Stimulated activated CD4-positive, alpha-beta T cell treated with anti-CD3 and anti-CD28 coated beads, Interleukin-4, amount 100 ng/mL, for 24 hours (primary cell): ENCODE measurements around the gene LEPROT.
"Not testable (repeated sequence)": the region's sequence is repeated elsewhere in the genome, so short reads cannot be mapped to it uniquely, and the experiment has no call there.

Experiments
- DNase-seq: peaks from one replicate; pipeline ENCODE4 v3.0.0-alpha.2; 2020

Gene LEPROT, protein sequence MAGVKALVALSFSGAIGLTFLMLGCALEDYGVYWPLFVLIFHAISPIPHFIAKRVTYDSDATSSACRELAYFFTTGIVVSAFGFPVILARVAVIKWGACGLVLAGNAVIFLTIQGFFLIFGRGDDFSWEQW

DNA sequence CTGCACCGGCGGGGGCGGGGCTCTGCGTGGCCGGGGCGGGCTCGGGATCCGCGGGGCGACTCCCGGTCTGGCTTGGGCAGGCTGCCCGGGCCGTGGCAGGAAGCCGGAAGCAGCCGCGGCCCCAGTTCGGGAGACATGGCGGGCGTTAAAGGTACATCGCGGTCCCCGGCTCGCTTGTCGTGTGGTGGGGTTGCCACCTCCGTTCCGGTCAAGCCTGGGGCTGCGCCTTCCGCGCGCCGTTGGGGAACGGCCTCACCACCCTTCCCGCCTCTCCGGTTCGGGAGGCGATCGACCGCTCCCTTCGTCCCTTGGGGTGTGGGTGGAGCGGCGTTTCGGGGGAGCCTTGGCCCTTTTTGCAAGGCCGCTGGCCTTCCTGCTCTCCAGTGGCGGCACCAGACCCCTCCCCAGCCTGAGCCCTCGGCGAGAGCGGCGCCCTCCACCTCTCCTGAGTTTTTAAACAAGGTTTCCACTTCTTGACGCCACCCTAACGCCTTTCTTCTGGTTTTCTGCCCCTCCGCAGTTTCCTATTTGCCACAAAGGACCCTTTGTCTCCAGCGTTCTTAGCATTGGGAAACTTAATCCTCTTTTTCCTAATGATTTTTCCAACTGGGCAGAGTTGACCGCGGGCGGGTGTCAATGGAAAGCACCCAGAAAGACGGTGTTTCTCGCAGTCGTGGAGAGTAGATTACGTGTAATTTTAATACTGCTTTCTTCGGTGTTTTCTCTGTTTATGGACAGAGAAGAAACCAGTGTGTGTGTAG is at the start of gene LEPROT, which contains the start of gene LEPR:
Gene LEPROT (plus strand): TSS at position 79 of the 761 bp plus-strand sequence. CDS start 57 bp downstream, at position 136.
Gene LEPR (plus strand): TSS at position 79 of the 761 bp plus-strand sequence. CDS start 144,898 bp downstream, outside the sequence.
- DNase-seq = no peak

DNA sequence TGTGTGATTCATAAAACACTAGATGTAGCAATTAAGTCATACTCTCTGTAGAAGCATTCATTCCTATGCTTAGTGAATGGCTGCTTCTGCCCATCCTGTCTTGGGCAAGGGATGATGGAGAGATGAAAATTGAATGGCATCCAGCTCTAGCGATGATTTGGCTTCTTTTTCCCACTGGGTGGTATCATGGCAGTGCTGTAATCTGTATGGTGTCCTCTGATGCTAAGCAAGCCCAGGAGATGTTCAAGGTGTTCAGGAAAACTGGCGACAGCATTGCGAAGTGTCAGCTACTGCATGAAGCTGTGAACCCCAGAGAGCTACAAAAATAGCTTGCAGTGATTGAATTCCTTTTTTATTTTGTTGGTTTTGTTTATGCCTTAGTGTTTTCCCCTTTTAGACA is 48.9 kb upstream of the LEPROT start:
- no peak for DNase-seq

DNA sequence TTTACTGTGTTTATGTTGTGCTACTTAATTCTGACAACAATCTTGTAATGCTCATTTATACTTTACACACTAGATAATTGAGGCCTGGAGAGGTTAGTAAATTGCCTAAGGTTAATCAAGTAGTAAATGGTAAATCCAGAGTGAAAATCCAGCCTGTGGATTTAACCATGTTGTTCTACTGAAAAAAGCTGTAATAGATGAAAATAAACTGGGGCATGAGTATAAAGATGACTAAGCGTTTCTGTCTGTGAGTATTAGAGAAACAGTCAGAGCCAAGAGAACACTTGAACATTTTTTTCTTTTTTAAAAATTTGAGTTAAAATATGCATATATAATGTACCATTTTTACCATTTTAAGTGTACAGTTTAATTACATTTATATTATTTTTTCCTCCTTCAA is 47.9 kb upstream of the LEPROT start:
- DNase-seq = no peak

DNA sequence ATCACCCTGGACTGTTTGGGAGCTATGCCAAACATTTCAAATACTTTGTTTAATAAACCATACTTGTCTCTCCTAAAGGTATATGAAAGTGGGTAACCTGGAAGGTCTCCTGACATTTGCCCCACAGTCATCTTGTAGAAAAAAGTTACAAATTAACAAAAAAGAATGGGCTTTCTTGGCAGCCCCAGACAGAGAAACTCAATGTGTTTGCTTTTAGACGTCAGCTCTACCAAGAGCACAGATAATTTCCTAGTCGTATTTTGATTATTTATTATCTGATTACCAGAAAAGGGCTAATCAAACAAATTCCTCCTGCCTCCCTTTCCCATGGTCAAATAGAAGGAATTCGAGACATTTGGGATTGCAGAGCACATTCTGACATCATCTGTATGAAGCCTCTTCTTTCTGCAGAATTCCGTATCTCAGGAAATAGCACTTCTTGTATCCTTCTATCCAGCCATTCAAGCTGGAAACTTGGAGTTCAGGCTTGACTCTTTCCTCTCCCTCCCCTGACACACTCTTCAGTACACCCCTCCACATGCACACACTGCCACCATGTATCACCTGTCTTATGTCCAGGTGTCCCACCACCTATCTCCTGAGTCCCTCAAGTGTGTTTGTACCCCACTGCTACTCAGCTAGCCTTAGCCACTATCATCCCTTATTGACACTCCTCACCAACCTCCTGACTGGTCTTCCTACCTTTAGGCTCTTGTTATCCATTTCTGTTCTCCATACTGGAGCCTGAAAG is 42.8 kb upstream of the LEPROT start:
- no peak for DNase-seq

DNA sequence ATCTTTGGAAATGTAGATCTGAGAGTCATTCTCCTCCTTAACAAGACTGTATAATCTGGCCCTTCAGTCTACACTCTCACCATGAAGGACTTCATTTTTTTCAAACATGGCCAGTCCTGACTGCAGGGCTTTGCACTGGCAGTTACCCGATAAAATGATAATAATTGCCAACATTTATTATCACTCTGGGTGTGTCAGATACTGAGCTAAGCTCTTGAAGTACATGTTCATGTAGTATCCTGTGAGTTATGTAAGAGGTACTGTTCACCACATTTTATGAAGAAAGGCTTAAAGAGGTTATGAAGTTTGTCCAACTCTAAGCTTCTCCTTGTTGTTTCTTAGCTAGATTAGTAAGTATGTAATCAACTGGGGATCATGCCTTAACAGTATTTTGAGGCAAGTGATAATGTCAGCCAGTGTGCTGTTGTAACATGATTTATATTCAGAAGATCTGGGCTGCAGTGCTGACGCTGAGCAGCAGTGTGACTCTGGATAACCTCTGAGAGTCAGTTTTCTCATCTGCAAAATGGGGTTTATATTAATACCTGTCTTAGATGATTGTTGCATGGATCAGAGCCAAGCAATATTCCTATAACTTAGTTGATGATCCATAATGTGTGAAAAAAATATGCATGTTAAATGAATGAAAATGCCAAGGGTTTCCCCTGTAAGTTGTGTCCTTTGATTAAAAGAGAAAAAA is 42.1 kb upstream of the LEPROT start:
- DNase-seq = no peak

DNA sequence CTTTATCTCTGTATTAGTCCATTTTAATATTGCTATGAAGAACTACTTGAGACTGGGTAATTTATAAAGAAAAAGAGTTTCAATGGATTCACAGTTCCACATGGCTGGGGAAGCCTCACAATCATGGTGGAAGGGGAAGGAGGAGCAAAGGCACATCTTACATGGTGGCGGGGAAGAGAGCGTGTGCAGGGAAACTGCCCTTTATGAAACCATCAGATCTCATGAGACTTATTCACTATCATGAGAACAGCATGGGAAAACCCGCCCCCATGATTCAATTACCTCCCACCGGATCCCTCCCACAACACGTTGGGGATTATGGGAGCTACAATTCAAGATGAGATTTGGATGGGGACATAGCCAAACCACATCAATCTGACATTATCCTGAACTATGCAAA is 36.0 kb upstream of the LEPROT start:
- not testable (repeated sequence) for DNase-seq

DNA sequence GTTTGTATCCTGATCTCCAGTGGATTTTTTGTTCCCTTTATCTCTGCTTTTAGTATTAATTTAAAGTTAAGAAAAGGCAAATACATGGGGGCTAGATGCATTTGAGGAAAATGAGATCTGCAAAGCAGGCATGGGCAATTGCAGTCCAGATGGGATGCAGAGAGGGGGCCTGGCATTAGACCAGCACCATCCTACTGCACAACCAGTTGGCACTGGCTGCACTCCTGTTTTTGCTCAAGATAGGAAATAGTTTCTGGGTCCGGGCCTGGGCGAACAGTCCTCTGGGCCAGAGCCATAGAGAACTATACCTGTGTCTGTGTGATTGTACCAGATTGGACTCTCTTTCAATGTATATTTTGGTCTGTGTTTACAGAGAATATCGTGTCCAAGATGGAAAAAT is 34.0 kb upstream of the LEPROT start:
- DNase-seq = no peak

DNA sequence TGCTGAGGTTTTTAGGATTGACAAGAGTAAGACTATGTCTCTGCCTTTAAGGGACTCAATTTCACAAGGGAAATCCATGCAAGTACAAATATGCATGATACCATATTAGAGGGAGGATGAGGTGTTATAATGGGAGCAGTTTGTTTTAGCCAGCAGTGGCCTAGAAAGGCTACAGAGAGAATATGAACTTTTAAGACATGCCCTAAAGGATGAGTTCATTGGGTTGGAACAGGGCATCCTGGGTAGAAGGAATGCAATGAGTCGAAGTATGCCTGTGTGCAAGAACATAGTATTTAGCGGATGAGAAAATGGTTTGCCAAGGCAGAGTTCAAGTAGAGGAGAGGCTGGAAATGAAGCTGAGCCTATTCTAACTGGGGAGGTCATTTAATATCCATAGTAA is 32.6 kb upstream of the LEPROT start:
- DNase-seq = no peak

DNA sequence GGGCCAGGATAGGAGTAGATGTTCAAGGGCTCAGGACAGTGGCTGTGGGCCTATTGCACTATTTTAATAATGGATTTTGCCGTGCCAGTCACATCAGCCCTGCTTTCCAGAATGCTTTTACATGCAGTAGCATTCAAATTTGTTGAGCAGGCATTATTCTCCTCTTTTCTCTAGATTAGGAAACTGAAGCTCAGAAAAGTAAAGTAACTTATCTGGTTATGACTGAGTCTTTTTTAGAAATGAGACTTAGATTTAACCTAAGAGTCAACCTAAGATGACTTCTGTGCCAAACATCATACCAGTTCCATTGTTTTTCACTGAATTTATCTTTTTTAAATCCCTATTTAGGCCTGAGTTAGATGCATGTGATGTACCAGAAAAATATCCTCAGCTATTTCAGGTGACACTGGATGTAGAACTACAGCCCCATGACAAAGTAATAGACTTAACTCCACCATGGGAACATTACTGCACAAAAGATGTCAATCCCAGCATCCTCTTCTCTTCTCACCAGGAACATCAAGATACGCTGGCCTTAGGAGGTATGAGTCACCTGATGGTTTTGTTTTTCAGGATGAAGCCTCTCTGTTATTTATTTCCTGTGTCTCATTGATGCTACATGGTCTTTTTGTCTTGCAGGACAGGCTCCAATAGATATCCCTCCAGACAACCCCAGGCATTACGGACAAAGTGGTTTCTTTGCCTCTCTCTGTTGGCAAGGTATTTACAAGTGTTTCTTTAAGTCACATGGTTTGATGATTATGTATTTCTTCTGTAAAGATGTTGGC is 31.4 kb upstream of the LEPROT start:
- no peak for DNase-seq

DNA sequence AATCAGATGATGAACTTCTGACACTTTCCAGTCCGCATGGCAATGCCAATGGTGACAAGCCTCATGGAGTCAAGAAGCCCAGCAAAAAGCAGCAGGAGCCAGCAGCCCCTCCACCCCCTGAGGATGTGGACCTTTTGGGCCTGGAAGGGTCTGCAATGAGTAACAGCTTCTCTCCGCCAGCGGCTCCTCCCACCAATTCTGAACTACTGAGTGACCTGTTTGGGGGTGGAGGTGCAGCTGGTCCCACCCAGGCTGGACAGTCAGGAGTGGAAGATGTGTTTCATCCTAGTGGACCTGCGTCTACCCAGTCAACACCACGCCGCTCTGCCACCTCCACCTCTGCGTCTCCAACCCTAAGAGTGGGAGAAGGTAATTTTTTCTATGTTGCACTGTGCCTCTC is 28.0 kb upstream of the LEPROT start:
- DNase-seq = no peak

DNA sequence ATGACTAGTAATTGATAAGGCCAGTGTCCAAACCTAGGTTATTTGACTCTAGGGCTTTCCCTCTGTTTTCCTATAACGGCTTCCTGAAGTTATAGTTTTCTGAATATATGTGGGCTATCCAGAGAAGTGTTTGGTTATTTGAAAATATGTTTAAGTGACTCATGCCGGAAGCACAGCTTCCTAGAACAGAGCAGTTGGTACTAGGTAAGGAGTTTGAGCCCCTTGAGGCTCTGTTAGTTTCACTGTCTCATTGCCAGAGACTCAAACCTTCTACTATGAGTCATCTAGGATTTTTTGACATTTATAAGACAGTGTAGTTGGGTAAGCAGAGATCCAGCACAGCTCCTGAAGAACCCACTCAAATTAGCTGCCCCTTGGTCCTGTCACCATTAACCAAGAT is 27.1 kb upstream of the LEPROT start:
- DNase-seq = peak; percentile 38

DNA sequence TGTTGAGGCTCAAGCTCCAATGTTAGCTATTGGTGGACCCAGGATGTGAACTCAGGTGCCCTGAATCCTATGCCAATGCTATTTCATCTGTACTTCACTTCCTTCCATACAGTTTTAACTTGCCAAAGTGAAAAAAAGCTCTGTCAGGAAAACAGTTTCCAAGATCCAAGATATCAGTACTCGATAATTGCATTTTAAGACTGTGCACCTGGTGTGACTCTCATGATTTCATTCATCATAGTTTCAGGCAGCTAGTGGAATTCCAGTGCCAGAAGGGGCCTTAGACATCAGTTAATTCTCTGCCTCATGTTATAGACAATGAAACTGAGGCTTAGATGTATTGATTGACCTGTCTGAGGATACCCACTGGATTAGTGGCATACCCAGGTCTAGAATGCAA is 26.5 kb upstream of the LEPROT start:
- no peak for DNase-seq

DNA sequence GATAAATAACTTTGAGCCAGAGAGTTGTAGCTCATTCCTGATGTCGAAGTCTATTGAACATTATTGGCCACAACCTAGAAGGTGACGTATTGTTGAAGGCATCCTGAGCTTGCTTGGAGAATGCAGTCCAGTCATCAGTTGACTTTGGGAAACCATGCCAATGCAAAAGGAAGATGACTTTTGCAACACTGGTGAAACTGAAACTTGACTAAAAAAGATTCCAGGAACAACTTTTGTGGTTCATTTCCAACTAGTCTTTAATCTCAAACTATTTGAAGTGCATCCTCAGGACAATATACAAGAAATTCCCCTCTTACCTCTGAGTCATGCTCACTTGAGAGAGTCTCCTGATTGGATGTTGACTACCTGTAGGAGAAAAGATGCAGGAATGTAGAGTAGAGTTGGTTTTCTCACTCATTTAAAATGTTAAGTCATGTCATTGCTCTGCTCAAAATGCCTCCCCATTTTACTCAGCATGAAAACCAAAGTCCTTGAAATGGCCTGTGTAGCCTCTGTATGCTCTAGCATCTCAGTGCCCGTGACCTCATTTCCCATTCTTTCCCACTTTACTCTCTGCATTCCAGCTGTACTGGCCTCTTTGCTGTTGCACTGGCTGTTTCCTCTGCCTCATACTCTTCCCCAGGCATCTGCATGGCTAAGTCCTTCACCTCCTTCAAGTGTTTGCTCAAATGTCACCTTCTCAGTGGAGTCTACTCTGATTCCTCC is 24.4 kb upstream of the LEPROT start:
- DNase-seq = no peak

DNA sequence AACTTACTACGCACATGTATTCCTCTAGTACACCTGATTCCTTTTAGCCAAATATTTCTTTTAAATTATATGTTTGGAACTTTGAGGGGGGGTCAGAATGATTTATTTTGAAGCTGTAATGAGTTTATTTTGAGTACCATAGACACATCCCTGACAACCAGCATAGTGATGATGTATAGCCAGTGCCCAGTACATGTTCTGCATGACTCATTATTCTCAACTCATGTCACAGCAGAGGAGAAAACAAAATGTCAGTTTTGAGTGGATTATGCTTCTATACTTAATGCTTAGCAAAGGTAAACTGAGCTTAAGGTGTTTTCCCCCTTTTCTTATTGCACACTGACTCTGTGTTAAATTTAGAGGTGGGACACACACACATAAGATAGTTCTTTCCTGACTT is 22.4 kb upstream of the LEPROT start:
- no peak for DNase-seq

DNA sequence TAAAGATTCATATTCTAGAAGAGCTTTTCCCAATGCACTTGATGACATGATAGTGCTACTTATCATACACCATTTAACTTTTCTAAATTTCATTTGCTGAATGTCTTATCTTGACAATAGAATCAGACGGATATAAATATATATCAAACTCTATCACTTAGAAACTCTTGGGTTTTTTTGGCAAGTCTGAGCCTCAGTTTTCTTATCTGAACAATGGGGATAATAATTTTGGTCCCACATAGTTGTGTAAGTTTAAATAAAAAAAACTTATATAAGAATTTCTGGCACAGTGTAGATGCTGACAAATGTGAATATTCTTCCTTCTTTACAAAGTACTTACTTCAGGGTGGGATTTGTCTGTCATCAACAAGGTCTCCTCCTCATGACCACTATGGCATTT is 21.5 kb upstream of the LEPROT start:
- DNase-seq = no peak

DNA sequence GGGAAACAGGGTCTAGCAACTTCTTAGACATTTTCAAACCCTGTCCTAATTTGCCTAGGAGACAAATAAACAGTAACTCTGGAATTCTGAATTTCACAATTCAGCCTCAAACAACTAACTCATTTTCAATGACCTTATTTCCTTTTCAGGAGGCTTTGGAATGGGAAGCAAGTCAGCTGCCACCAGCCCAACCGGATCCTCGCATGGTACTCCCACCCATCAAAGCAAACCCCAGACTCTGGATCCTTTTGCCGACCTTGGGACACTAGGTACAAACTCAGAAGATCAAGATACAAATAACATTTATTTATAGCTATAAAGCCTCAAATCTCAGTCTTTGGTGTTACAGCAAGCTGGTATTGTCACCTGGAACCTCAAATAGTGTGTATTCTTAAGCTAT is 18.9 kb upstream of the LEPROT start:
- DNase-seq = no peak

DNA sequence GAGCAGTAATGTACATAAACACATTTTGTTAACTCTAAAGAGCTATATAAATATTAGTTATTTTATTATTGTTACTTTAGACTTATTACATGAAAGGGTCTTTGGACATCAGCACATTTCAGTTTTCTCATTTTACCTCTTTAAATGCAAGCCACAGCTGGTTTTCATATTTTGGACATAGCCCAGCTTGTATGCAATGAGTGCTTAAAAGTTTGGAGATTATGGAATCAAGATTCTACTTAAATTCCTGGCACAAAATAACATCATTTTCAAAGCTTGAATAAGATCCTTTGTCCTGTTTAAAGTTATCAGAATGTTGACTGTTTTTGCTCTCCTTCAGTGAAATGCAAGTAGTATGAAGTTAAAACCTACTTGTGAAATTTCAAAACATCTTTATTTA is 15.5 kb upstream of the LEPROT start:
- no peak for DNase-seq

DNA sequence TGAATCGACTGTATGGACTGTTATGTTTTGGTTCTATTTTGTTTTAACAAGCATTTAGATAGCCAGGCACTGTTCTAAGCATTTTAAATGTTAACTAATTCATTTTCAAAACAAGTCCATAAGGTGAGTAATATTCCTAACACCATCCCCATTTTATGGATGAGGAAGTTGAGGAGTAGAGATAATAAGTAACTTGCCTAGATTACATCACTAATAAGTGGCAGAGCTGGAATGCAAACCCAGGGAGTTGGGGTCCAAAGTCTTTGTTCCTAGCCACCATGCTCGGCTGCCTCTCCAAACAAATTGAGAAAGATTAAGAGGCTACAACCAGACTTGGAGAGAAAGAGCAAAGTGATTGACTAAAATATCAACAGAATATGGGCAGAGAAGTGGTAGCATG is 12.6 kb upstream of the LEPROT start:
- DNase-seq = no peak

DNA sequence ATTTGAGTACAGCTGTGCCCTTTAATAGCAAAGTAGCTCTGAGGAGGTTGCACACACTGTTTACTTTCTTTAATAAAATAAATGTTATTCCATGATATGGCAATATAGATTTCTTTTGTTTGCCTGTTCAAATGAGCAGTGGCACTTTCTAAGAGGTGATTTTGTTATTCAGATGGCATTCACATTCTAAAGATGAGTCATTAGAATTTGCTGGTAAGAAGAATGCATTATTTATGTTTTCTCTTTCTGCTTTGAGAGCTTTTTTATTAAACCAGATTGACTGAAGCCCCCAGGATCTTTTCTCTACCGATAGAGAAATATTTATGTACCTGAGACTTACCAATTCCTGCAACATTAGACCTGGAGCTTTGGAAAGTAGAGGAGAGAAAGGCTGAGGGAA is 11.2 kb upstream of the LEPROT start:
- no peak for DNase-seq

DNA sequence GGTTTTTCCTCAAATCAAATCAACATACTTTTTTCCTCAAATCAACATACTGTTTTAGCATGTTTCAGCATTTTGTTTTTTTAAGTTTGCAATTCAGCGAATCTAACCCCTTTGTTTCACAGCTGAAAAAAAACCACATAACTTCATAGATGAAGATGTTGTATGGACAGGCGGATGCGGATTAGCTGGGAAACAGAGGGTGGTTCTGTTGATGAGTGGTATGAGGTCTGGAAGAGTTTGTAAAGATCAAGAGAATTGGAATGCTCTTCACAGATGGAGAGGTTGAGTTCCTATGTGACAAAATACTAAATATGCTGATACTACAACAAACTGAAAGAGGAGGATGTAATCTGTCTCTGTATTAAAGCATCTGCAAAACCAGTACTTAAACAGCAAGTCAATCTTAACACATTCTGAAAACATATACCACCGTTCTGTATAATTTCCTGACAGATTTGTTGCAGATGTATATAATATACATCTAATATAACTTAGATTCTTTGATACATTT is 10.6 kb upstream of the LEPROT start:
- DNase-seq = no peak

DNA sequence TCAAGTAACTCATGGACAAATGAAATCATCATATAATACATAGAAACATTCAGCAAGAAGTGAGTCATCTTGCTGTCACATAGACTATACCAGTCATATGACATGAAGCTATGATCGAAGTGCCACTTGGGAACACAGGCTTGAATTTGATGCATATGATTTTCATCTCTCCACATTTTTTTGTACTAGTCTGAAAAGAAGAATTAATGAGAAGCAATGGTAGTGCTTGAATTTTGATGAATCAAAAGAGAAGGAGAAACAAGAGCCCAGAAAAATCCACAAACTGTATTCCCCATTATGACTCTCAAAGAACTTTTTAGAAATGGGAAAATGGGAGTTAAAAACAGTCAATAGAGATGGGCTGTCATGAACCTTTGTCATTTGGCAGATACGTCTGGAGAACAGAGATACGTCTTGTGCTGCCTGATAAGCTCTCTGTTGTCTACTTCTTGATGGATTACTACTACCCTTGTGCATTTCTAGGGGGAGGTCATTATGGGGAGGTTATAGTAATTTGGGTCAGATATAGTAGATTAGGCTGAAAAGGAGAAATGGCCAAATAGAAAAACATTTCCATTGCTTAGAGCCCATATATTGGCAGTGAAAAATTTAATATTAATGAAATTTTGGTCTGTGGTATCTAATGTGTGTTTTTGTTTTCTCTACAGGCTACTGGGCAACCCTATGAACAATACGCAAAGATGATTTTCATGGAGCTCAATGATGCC is 8.0 kb upstream of the LEPROT start:
- DNase-seq = no peak
